Spinal cord (tissue), 10 donors: ENCODE results near the gene ARPC1B. TPM values are rescaled to one million over a fixed set of nuclear protein-coding genes. Genes with fewer than 3 reads are reported as not detected.
"Not testable (repeated sequence)": the region's sequence is repeated elsewhere in the genome, so short reads cannot be mapped to it uniquely, and the experiment has no call there.

Experiments
- DNase-seq, 6 donors: peaks; one replicate each; pipeline versions ENCODE4 v3.0.0 to v3.0.0-alpha.2; 2013 to 2015; ENCODE audit warnings: low spot score in 6 of 6, low read depth in 4 of 6
- H3K27ac ChIP-seq: one replicate; pipeline ENCODE4 v1.5.1; 2013; ENCODE audit warnings: low read depth, low read length, control low read depth
- H3K27me3 ChIP-seq: one replicate; pipeline ENCODE4 v1.6.1; 2013; ENCODE audit warnings: low read length; ENCODE audit not compliant: control insufficient read depth, insufficient read depth
- H3K36me3 ChIP-seq: one replicate; pipeline ENCODE4 v1.6.1; 2013; ENCODE audit warnings: low read length; ENCODE audit not compliant: control insufficient read depth, insufficient read depth
- H3K4me1 ChIP-seq: one replicate; pipeline ENCODE4 v1.6.1; 2013; ENCODE audit warnings: low read length; ENCODE audit not compliant: control insufficient read depth, insufficient read depth
- H3K4me3 ChIP-seq: one replicate; pipeline ENCODE4 v1.5.1; 2013; ENCODE audit warnings: low read depth, low read length, control low read depth
- H3K9me3 ChIP-seq: one replicate; pipeline ENCODE4 v1.6.1; 2013; ENCODE audit warnings: low read length; ENCODE audit not compliant: control insufficient read depth, insufficient read depth
- WGBS: methylation state at CpG from one replicate; pipeline ENCODE4 v1.1.5; 2013; ENCODE audit warnings: missing lambda C conversion rate; ENCODE audit not compliant: insufficient coverage; 5-methylcytosine and 5-hydroxymethylcytosine counted together
- polyA plus RNA-seq, 2 donors: library from polyadenylated mRNA; unstranded; fragments of 120-200 nt; gene quantifications; one replicate each; pipeline ENCODE4 v1.2.1, GENCODE V29; 2013; ENCODE audit not compliant: insufficient read length in 2 of 2
- total RNA-seq, 2 donors: library from RNA; depleted of rRNA in 1 of 2; stranded (reverse); fragments of 120-200 nt in 1 of 2; fragments of >200 nt in 1 of 2; gene quantifications; one replicate each; pipeline versions ENCODE4 v1.2.3 to v1.2.4, GENCODE V29; 2013 to 2014
- donor health status: healthy.

Gene ARPC1B
- total and polyA plus RNA-seq, 4 donors = 34.0 to 110 (median 54.4) TPM

- Histone ChIP-seq H3K4me3 (no peak overlapping the region), H3K27me3 (no peaks in the 10 kb centered on the region), H3K9me3 (no peaks in the 10 kb centered on the region), H3K4me1 (peaks cover under 1% of the 10 kb centered on the region), H3K36me3 (peaks cover 92% of the 10 kb centered on the region), H3K27ac (no peak overlapping the region)
- 98% methylated on average over 5 of the region's 5 CpGs for WGBS
- no peak for DNase-seq
Observed at GRCh38 chr7:99420213-99420612, 45.7 kb downstream of the ARPC1B start.

- no peak for DNase-seq
- H3K27me3 ChIP-seq = no peaks in the 10 kb centered on the region
- no peaks in the 10 kb centered on the region for H3K9me3 ChIP-seq
- peaks cover 95% of the 10 kb centered on the region for H3K36me3 ChIP-seq
- H3K4me1 ChIP-seq = no peaks in the 10 kb centered on the region
- 91% methylated on average over 6 of the region's 7 CpGs for WGBS
- H3K27ac ChIP-seq = no peak overlapping the region
- H3K4me3 ChIP-seq = no peak overlapping the region
Observed at GRCh38 chr7:99420986-99421385, 46.5 kb downstream of the ARPC1B start.

DNA sequence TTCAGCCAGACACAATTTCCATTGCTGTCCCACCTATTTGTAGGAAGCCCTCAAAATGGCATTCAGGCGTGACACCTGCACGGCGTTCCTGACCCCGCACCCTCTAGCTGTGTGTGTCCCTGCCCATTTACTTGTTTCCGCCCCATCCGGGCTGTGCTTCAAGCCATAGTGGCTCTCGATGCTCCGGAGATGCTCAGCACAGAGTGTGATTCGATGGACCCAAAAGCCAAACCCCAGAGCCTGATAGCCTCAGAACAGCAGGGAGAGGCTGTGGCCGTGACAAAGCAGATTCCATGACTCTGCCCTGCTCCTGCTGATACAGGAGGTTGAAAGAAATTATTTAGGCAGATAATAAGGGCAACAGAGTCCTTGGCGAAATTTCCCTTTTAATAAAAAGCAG lies 47.7 kb downstream of the ARPC1B start:
- WGBS = 95% methylated on average over 10 of the region's 11 CpGs
- no peaks in the 10 kb centered on the region for H3K9me3 ChIP-seq
- H3K4me1 ChIP-seq = no peaks in the 10 kb centered on the region
- H3K36me3 ChIP-seq = peaks cover 89% of the 10 kb centered on the region
- H3K4me3 ChIP-seq = no peak overlapping the region
- no peak for DNase-seq
- H3K27me3 ChIP-seq = no peaks in the 10 kb centered on the region
- no peak overlapping the region for H3K27ac ChIP-seq

DNA sequence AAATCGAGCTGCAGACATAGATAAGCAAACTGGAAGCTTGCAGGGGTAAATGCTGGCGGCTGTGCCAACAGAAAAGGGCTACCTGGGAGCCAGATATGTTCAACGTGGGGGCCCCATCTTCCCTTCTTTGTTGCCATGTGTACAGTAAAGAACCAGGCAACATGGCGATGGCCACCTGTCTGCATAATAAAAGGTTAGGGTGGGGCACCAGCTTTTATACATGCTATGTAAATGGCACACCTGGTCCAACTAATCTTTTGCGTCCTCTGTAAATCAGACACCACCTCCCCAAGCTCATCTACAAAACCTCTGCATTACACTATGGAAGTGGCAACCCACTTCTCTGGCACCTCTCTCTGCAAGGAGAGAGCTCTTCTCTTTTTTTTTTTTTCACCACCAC lies 48.1 kb downstream of the ARPC1B start:
- H3K27ac ChIP-seq = no peak overlapping the region
- 90% methylated on average over 4 of the region's 5 CpGs for WGBS
- DNase-seq = no peak
- H3K4me3 ChIP-seq = no peak overlapping the region
- no peaks in the 10 kb centered on the region for H3K4me1 ChIP-seq
- H3K9me3 ChIP-seq = no peaks in the 10 kb centered on the region
- H3K27me3 ChIP-seq = no peaks in the 10 kb centered on the region
- H3K36me3 ChIP-seq = peaks cover 85% of the 10 kb centered on the region

GRCh38 chr7:99424932-99425730 lies 50.6 kb downstream of the ARPC1B start:
- WGBS = 95% methylated on average over 22 of the region's 24 CpGs
- Histone ChIP-seq H3K9me3 (no peaks in the 10 kb centered on the region), H3K27me3 (no peaks in the 10 kb centered on the region), H3K4me3 (no peak overlapping the region), H3K36me3 (peaks cover 79% of the 10 kb centered on the region), H3K27ac (no peak overlapping the region), H3K4me1 (no peaks in the 10 kb centered on the region)
- no peak for DNase-seq

GRCh38 chr7:99428972-99429566 lies 54.5 kb downstream of the ARPC1B start:
- Histone ChIP-seq H3K27ac (no peak overlapping the region), H3K36me3 (peaks cover 76% of the 10 kb centered on the region), H3K4me3 (no peak overlapping the region), H3K9me3 (no peaks in the 10 kb centered on the region), H3K27me3 (no peaks in the 10 kb centered on the region), H3K4me1 (no peaks in the 10 kb centered on the region)
- DNase-seq = no peak
- WGBS = 95% methylated on average over 9 of the region's 10 CpGs

DNA sequence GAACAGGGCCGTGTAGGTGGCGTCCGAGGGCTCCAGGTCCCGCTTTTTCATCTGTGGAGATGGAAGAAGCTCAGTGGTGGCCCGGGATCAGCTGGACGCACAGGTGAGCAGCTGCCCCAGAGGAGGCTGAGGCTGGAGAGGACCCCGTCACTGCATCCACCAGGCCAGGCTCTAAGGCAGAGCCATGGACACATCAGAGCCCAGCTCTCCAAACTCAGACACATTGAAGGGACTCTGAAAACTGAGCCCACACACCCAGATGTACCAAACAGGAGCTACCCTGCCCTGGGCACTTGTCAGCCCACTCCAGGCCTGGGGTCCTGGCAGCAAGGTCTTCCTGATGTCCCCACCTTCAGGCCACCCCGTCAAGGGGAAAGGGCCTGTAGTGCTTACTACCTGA lies 55.2 kb downstream of the ARPC1B start:
- Histone ChIP-seq H3K9me3 (no peaks in the 10 kb centered on the region), H3K27ac (no peak overlapping the region), H3K36me3 (peaks cover 75% of the 10 kb centered on the region), H3K27me3 (no peaks in the 10 kb centered on the region), H3K4me1 (no peaks in the 10 kb centered on the region), H3K4me3 (no peak overlapping the region)
- DNase-seq = no peak
- 100% methylated on average over 6 of the region's 8 CpGs for WGBS

- not testable (repeated sequence) for H3K9me3 ChIP-seq, H3K27ac ChIP-seq, H3K4me3 ChIP-seq, H3K4me1 ChIP-seq, H3K27me3 ChIP-seq, DNase-seq
- peaks cover 72% of the 10 kb centered on the region for H3K36me3 ChIP-seq
- 100% methylated on average over 8 of the region's 13 CpGs for WGBS
Observed at GRCh38 chr7:99431756-99432540, 57.4 kb downstream of the ARPC1B start.

DNA sequence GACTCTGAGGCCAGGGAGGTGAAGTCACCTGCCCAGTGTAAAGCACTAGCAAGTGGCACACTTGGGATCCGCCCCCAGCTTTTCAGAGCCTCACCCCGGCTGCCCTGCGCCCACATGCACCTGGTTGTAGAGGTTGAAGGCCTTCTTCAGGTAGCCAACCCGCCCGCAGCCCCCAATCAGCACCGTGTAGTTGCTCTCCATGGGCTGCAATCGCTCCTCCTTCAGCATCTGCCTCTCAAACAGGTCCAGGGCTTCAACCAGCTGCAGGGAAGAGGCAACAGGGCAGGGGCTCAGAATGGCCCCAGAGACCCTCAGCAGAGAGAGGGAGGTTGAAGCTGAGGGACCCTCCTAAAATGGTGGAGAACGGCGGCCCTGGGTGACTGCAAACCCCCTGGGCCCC lies 58.6 kb downstream of the ARPC1B start:
- H3K4me1 ChIP-seq = peaks cover 10% of the 10 kb centered on the region
- no peaks in the 10 kb centered on the region for H3K27me3 ChIP-seq
- no peak overlapping the region for H3K4me3 ChIP-seq
- WGBS = 95% methylated on average over 8 of the region's 9 CpGs
- no peaks in the 10 kb centered on the region for H3K9me3 ChIP-seq
- no peak for DNase-seq
- H3K27ac ChIP-seq = no peak overlapping the region
- peaks cover 72% of the 10 kb centered on the region for H3K36me3 ChIP-seq
